Measurements from ENCODE around the gene OR4B1.

- TF ChIP-seq, protein P1, sequence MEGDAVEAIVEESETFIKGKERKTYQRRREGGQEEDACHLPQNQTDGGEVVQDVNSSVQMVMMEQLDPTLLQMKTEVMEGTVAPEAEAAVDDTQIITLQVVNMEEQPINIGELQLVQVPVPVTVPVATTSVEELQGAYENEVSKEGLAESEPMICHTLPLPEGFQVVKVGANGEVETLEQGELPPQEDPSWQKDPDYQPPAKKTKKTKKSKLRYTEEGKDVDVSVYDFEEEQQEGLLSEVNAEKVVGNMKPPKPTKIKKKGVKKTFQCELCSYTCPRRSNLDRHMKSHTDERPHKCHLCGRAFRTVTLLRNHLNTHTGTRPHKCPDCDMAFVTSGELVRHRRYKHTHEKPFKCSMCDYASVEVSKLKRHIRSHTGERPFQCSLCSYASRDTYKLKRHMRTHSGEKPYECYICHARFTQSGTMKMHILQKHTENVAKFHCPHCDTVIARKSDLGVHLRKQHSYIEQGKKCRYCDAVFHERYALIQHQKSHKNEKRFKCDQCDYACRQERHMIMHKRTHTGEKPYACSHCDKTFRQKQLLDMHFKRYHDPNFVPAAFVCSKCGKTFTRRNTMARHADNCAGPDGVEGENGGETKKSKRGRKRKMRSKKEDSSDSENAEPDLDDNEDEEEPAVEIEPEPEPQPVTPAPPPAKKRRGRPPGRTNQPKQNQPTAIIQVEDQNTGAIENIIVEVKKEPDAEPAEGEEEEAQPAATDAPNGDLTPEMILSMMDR (IDR thresholded peaks at IDR 0.05 in 8 of 11, conservative IDR thresholded peaks at IDR 0.05 in 3 of 11): no peak
- peak; percentile 17 to 51 (median 29) for TF ChIP-seq POLR2AphosphoS5 (IDR thresholded peaks at IDR 0.05)
- no peak for TF ChIP-seq POLR2A (IDR thresholded peaks at IDR 0.05)
Measured at GRCh38 chr11:48169717-48170116, 46.9 kb upstream of the OR4B1 start.
